H1 (cell line): Measurements from ENCODE around the gene H2AZ1. TPM values are rescaled to one million over a fixed set of nuclear protein-coding genes. Genes with fewer than 3 reads are reported as not detected.

Experiments
- CTCF ChIA-PET: fragments of 300-600 bp; sonication (Branson Sonifier 250); formaldehyde crosslinking; loops from one replicate; lab custom pipeline; 2021; ENCODE audit not compliant: partially characterized antibody; lab: Charles Lee
- POLR2A ChIA-PET: fragments of 300-600 bp; sonication (Branson Sonifier 250); formaldehyde crosslinking; loops from one replicate; lab custom pipeline; 2021; ENCODE audit warnings: inconsistent platforms; ENCODE audit not compliant: partially characterized antibody; lab: Charles Lee
- DNase-seq, 2 experiments: peaks; one replicate each; pipeline versions ENCODE4 v3.0.0 to v3.0.0-alpha.2; 2010 to 2022; ENCODE audit warnings: low spot score in 2 of 2, low read depth in 1 of 2, mixed read lengths in 1 of 2
- FAIRE-seq: peaks from 2 replicates; lab custom pipeline; 2011; peaks lifted over from hg19 to GRCh38; lab: Jason Lieb, UNC
- H2AFZ ChIP-seq: 2 replicates; pipeline ENCODE4 v1.8.1; 2012; ENCODE audit warnings: low read length, inconsistent platforms
- H2AK5ac ChIP-seq: 2 replicates; pipeline ENCODE4 v1.6.1; 2013; ENCODE audit warnings: low read depth, low read length
- H2BK120ac ChIP-seq: replicated peaks from 2 replicates; pipeline ENCODE3; 2013; ENCODE audit warnings: low read depth, low read length, inconsistent platforms
- H2BK12ac ChIP-seq: 2 replicates; pipeline ENCODE4 v1.6.1; 2013; ENCODE audit warnings: low read depth, low read length
- H2BK15ac ChIP-seq: 2 replicates; pipeline ENCODE4 v1.6.1; 2013; ENCODE audit warnings: low read length
- H2BK20ac ChIP-seq: 2 replicates; pipeline ENCODE4 v1.6.1; 2013; ENCODE audit warnings: low read length
- H2BK5ac ChIP-seq: 2 replicates; pipeline ENCODE4 v1.6.1; 2013; ENCODE audit warnings: low read depth, low read length
- H3K14ac ChIP-seq: 2 replicates; pipeline ENCODE4 v1.6.1; 2013; ENCODE audit warnings: inconsistent platforms; ENCODE audit not compliant: insufficient read length
- H3K18ac ChIP-seq: 2 replicates; pipeline ENCODE4 v1.6.1; 2013; ENCODE audit warnings: low read length; ENCODE audit errors: extremely low read depth
- H3K23ac ChIP-seq: 2 replicates; pipeline ENCODE4 v1.6.1; 2013; ENCODE audit warnings: inconsistent platforms; ENCODE audit not compliant: insufficient read length
- H3K23me2 ChIP-seq: 2 replicates; pipeline ENCODE4 v1.6.1; 2013; ENCODE audit warnings: low read depth, low read length
- H3K27ac ChIP-seq: 2 replicates; pipeline ENCODE4 v1.6.1; 2011; ENCODE audit warnings: low read depth, low read length, inconsistent platforms
- H3K27me3 ChIP-seq, 4 experiments: replicated peaks in 1 of 4; 1 replicate in 1 of 4; 2 replicates in 3 of 4; pipeline versions ENCODE4 v1.6.1 to v1.8.1; 2011 to 2013; ENCODE audit warnings: low read length in 3 of 4, mild to moderate bottlenecking in 3 of 4, inconsistent platforms in 2 of 4, mixed read lengths in 2 of 4, moderate library complexity in 1 of 4; ENCODE audit not compliant: control insufficient read depth in 3 of 4, insufficient read depth in 3 of 4; ENCODE audit errors: extremely low read depth in 1 of 4
- H3K36me3 ChIP-seq, 4 experiments: 2 replicates each; pipeline versions ENCODE4 v1.6.1 to v1.8.1; 2011 to 2013; ENCODE audit warnings: mild to moderate bottlenecking in 4 of 4, low read length in 3 of 4, moderate library complexity in 2 of 4, control low read depth in 1 of 4, inconsistent platforms in 1 of 4; ENCODE audit not compliant: insufficient read depth in 4 of 4, control insufficient read depth in 2 of 4
- H3K4ac ChIP-seq: replicated peaks from 2 replicates; pipeline ENCODE3; 2013; ENCODE audit warnings: low read length, low read depth, mixed read lengths, inconsistent platforms; ENCODE audit not compliant: insufficient read length
- H3K4me1 ChIP-seq, 4 experiments: replicated peaks in 1 of 4; 1 replicate in 1 of 4; 2 replicates in 3 of 4; pipeline versions ENCODE4 v1.6.1 to v1.8.1; 2011 to 2013; ENCODE audit warnings: low read length in 3 of 4, inconsistent platforms in 2 of 4, mixed read lengths in 1 of 4; ENCODE audit not compliant: insufficient read depth in 4 of 4, control insufficient read depth in 3 of 4
- H3K4me2 ChIP-seq, 2 experiments: 2 replicates each; pipeline versions ENCODE4 v1.6.1 to v1.8.1; 2011 to 2013; ENCODE audit warnings: low read depth in 2 of 2, low read length in 2 of 2, control low read depth in 1 of 2, inconsistent platforms in 1 of 2, mild to moderate bottlenecking in 1 of 2; ENCODE audit not compliant: insufficient read depth in 1 of 2
- H3K4me3 ChIP-seq, 4 experiments: fragments of 200-600, 300-600 bp in 1 of 4; sonication (generic), shearing (Covaris generic), sonication (Bioruptor Twin) in 1 of 4; 2 replicates each; pipeline versions ENCODE4 v1.5.1 to v1.8.1; 2011 to 2016; ENCODE audit warnings: low read length in 4 of 4, low read depth in 3 of 4, control low read depth in 2 of 4, inconsistent platforms in 2 of 4, mild to moderate bottlenecking in 2 of 4, mixed read lengths in 1 of 4, moderate library complexity in 1 of 4; ENCODE audit not compliant: insufficient read depth in 2 of 4; ENCODE audit errors: extremely low read depth in 1 of 4
- H3K56ac ChIP-seq: replicated peaks from 2 replicates; pipeline ENCODE3; 2013; ENCODE audit warnings: low read depth, mild to moderate bottlenecking, mixed read lengths, low read length, inconsistent platforms; ENCODE audit not compliant: insufficient read length
- H3K79me1 ChIP-seq: 2 replicates; pipeline ENCODE4 v1.6.1; 2013; ENCODE audit warnings: low read depth, low read length, control low read depth
- H3K79me2 ChIP-seq, 2 experiments: 2 replicates each; pipeline versions ENCODE4 v1.6.1 to v1.8.1; 2012 to 2013; ENCODE audit warnings: low read length in 2 of 2, mild to moderate bottlenecking in 2 of 2, inconsistent platforms in 1 of 2; ENCODE audit not compliant: insufficient read depth in 2 of 2, control insufficient read depth in 1 of 2
- H3K9ac ChIP-seq, 4 experiments: replicated peaks in 1 of 4; 1 replicate in 1 of 4; 2 replicates in 3 of 4; pipeline versions ENCODE4 v1.6.1 to v1.8.1; 2011 to 2013; ENCODE audit warnings: low read depth in 3 of 4, low read length in 3 of 4, control low read depth in 2 of 4, mild to moderate bottlenecking in 2 of 4, moderate library complexity in 2 of 4, inconsistent platforms in 1 of 4; ENCODE audit errors: extremely low read depth in 1 of 4
- H3K9me3 ChIP-seq, 2 experiments: 2 replicates each; pipeline versions ENCODE4 v1.6.1 to v1.8.1; 2012 to 2013; ENCODE audit warnings: mild to moderate bottlenecking in 2 of 2, moderate library complexity in 2 of 2, control low read depth in 1 of 2, inconsistent platforms in 1 of 2, low read depth in 1 of 2, low read length in 1 of 2, mixed read lengths in 1 of 2; ENCODE audit not compliant: insufficient read depth in 2 of 2
- H4K20me1 ChIP-seq, 2 experiments: replicated peaks in 1 of 2; 2 replicates each; pipeline versions ENCODE3 to v1.8.1; 2011 to 2013; ENCODE audit warnings: inconsistent platforms in 2 of 2, low read length in 2 of 2, mild to moderate bottlenecking in 1 of 2; ENCODE audit not compliant: insufficient read depth in 2 of 2, control insufficient read depth in 1 of 2
- H4K5ac ChIP-seq: 2 replicates; pipeline ENCODE4 v1.6.1; 2013; ENCODE audit warnings: low read length, low read depth, mixed read lengths, inconsistent platforms; ENCODE audit not compliant: insufficient read length
- H4K8ac ChIP-seq: 2 replicates; pipeline ENCODE4 v1.8.0; 2013; ENCODE audit warnings: mild to moderate bottlenecking, moderate library complexity, low read length, inconsistent platforms; ENCODE audit not compliant: insufficient read depth; ENCODE audit errors: extremely low read depth
- H4K91ac ChIP-seq: replicated peaks from 2 replicates; pipeline ENCODE3; 2013; ENCODE audit warnings: low read length, mixed read lengths, inconsistent platforms; ENCODE audit not compliant: insufficient read length
- ASH2L ChIP-seq: fragments of 200-600, 300-600 bp; sonication (generic); IDR thresholded peaks from one replicate; pipeline ENCODE4 v1.7.1; 2017; ENCODE audit warnings: low read length
- ATF2 ChIP-seq: IDR thresholded peaks from 2 replicates; pipeline ENCODE4 v1.6.1; 2012; ENCODE audit warnings: low read length, inconsistent platforms
- CEBPB ChIP-seq: IDR thresholded peaks from 2 replicates; pipeline ENCODE4 v1.6.1; 2012; ENCODE audit warnings: low read depth, low read length
- CREB1 ChIP-seq: IDR thresholded peaks from 2 replicates; pipeline ENCODE4 v1.6.1; 2012; ENCODE audit warnings: inconsistent platforms
- GTF2F1 ChIP-seq: IDR thresholded peaks from 2 replicates; pipeline ENCODE4 v1.6.1; 2012; ENCODE audit warnings: low read depth, low read length, improper control_type of control experiment, borderline replicate concordance
- JUND ChIP-seq: IDR thresholded peaks from 2 replicates; pipeline ENCODE4 v1.6.1; 2011; ENCODE audit warnings: mild to moderate bottlenecking, improper control_type of control experiment, low read length
- SIX5 ChIP-seq: IDR thresholded peaks from 2 replicates; pipeline ENCODE4 v1.6.1; 2011; ENCODE audit warnings: mild to moderate bottlenecking, low read depth, low read length
- SP2 ChIP-seq: IDR thresholded peaks from 2 replicates; pipeline ENCODE4 v1.6.1; 2012; ENCODE audit warnings: mild to moderate bottlenecking, low read length, inconsistent platforms
- SP4 ChIP-seq: IDR thresholded peaks from 2 replicates; pipeline ENCODE4 v1.6.1; 2012; ENCODE audit warnings: low read length, inconsistent platforms
- SRF ChIP-seq: IDR thresholded peaks from 2 replicates; pipeline ENCODE4 v1.6.1; 2011; ENCODE audit warnings: mild to moderate bottlenecking, low read depth, low read length, moderate library complexity
- SUZ12 ChIP-seq: fragments of 200-600 bp; sonication (generic); IDR thresholded peaks from 2 replicates; pipeline ENCODE4 v1.6.1; 2012; ENCODE audit warnings: mild to moderate bottlenecking, inconsistent platforms, low read length, moderate library complexity, mixed read lengths
- WGBS, 2 experiments: shearing (Covaris generic) in 1 of 2; methylation state at CpG; one replicate each; pipeline versions ENCODE4 v1.1.6 to v1.1.7; 2013 to 2015; ENCODE audit warnings: low lambda C conversion rate in 2 of 2, mixed read lengths in 2 of 2, inconsistent platforms in 1 of 2, low coverage in 1 of 2, missing lambda C conversion rate in 1 of 2; ENCODE audit not compliant: insufficient replicate concordance in 2 of 2, insufficient coverage in 1 of 2, insufficient read length in 1 of 2; ENCODE audit errors: extremely low coverage in 1 of 2, missing lambda C conversion rate in 1 of 2; 5-methylcytosine and 5-hydroxymethylcytosine counted together
- polyA plus RNA-seq, 7 experiments: library from polyadenylated mRNA; depleted of rRNA in 3 of 7; stranded (reverse) in 5 of 7; unstranded in 2 of 7; fragments of >200 nt in 5 of 7; fragments of 200-250 nt in 2 of 7; gene quantifications; 1 replicate in 5 of 7; 2 replicates in 1 of 7; 4 replicates in 1 of 7; pipeline versions ENCODE4 v1.2.1 to v1.2.3, GENCODE V29; 2011 to 2013; ENCODE audit warnings: missing spikeins in 2 of 7, mixed read lengths in 2 of 7
- total RNA-seq: library from RNA; stranded (reverse); fragmentation: NEBNext Ultra II Directional; extraction: Animal tissue kit (Norgen Biotek cat#: 25700); gene quantifications from 2 replicates; pipeline ENCODE4 v1.2.1, GENCODE V29; 2021

The H2AZ1 gene
- total and polyA plus RNA-seq, 2 of the 8 experiments (the other 6 are each of a cell fraction or from before 2014, with no cell fraction given): 831 to 898 TPM

GRCh38 chr4:99966692-99967091 is 16.6 kb upstream of the H2AZ1 start:
- no peaks in the 10 kb centered on the region for H4K20me1 ChIP-seq
- no peaks in the 10 kb centered on the region for H3K4me1 ChIP-seq

More at GRCh38 chr4:99966692-99967091, 16.6 kb upstream of the H2AZ1 start:
- no peak overlapping the region for H3K9ac ChIP-seq
- H3K14ac ChIP-seq: no peak overlapping the region
- no peak overlapping the region for H4K5ac ChIP-seq
- H3K4me2 ChIP-seq: no peak overlapping the region
- no peaks in the 10 kb centered on the region for H3K27me3 ChIP-seq
- H3K23me2 ChIP-seq: no peaks in the 10 kb centered on the region
- FAIRE-seq (no peak), DNase-seq (no peak)
- no peak overlapping the region for H4K8ac ChIP-seq
- no peak overlapping the region for H3K4ac ChIP-seq
- no peak overlapping the region for H2BK20ac ChIP-seq
- no peak overlapping the region for H2AFZ ChIP-seq
- H3K23ac ChIP-seq: no peak overlapping the region
- no peak overlapping the region for H2BK5ac ChIP-seq
- no peak overlapping the region for H3K56ac ChIP-seq
- no peak overlapping the region for H3K27ac ChIP-seq
- no peaks in the 10 kb centered on the region for H3K9me3 ChIP-seq
- no peaks in the 10 kb centered on the region for H3K79me2 ChIP-seq
- TF ChIP-seq CREB1: no peak
- TF ChIP-seq SUZ12: no peak
- no peak for TF ChIP-seq SP2
- TF ChIP-seq SRF: no peak
- no peak for TF ChIP-seq ATF2
- TF ChIP-seq SIX5: no peak
- TF ChIP-seq ASH2L: no peak
- TF ChIP-seq SP4: no peak
- TF ChIP-seq JUND: no peak
- no peak for TF ChIP-seq CEBPB
- no peak for TF ChIP-seq GTF2F1
- ChIA-PET CTCF (no interaction called here), POLR2A (interaction anchor here (1.4 kb wide), 1 partner anchor 16 kb away, joined by 5 read pairs; no protein-coding TSS in a partner anchor)
- H3K79me1 ChIP-seq: no peaks in the 10 kb centered on the region
- H3K4me3 ChIP-seq: no peak overlapping the region
- WGBS, 2 experiments: 91% methylated on average over 3 of the region's 3 CpGs; no CpG with 5 or more reads in 1 of the 2 experiments
- no peak overlapping the region for H2BK120ac ChIP-seq
- no peak overlapping the region for H3K18ac ChIP-seq
- no peaks in the 10 kb centered on the region for H3K36me3 ChIP-seq
- H4K91ac ChIP-seq: no peak overlapping the region
- H2BK12ac ChIP-seq: no peak overlapping the region
- H2BK15ac ChIP-seq: no peak overlapping the region
- no peak overlapping the region for H2AK5ac ChIP-seq
